Activated CD4-positive, alpha-beta memory T cell treated with anti-CD3 and anti-CD28 coated beads, Interleukin-2, amount 10 ng/mL, durations not matched to agents 7 days and 5 days (primary cell): ENCODE results near the gene XIRP2. TPM values are rescaled to one million over a fixed set of nuclear protein-coding genes. Genes with fewer than 3 reads are reported as not detected.

Source experiments
- CTCF ChIA-PET: fragments of 350-600 bp; sonication (Branson Sonifier 250); formaldehyde crosslinking; loops from one replicate; lab custom pipeline; 2021; ENCODE audit warnings: antibody characterized with exemption, inconsistent platforms; lab: Charles Lee
- POLR2A ChIA-PET: fragments of 350-600 bp; sonication (Branson Sonifier 250); formaldehyde crosslinking; loops from one replicate; lab custom pipeline; 2021; ENCODE audit warnings: antibody characterized with exemption; lab: Charles Lee
- DNase-seq: peaks from one replicate; pipeline ENCODE4 v3.0.0-alpha.2; 2020
- H3K27ac Mint-ChIP-seq: one replicate; pipeline ENCODE4 v1.8.0; 2021; ENCODE audit warnings: mild to moderate bottlenecking, mixed read lengths
- H3K27me3 Mint-ChIP-seq: one replicate; pipeline ENCODE4 v1.8.0; 2021; ENCODE audit warnings: mixed read lengths
- H3K36me3 Mint-ChIP-seq: one replicate; pipeline ENCODE4 v1.8.0; 2021; ENCODE audit warnings: low read depth, mixed read lengths
- H3K4me1 Mint-ChIP-seq: one replicate; pipeline ENCODE4 v1.8.0; 2021; ENCODE audit warnings: mixed read lengths
- H3K4me3 Mint-ChIP-seq: one replicate; pipeline ENCODE4 v1.8.0; 2021; ENCODE audit warnings: mild to moderate bottlenecking, mixed read lengths
- H3K9me3 Mint-ChIP-seq: one replicate; pipeline ENCODE4 v1.8.0; 2021; ENCODE audit warnings: mixed read lengths
- total RNA-seq, 2 experiments: library from RNA; stranded (reverse); gene quantifications; one replicate each; pipeline ENCODE4 v1.2.3, GENCODE V29; 2021

Gene XIRP2
- total RNA-seq, 2 experiments from 2014 or later, result not detected

DNA sequence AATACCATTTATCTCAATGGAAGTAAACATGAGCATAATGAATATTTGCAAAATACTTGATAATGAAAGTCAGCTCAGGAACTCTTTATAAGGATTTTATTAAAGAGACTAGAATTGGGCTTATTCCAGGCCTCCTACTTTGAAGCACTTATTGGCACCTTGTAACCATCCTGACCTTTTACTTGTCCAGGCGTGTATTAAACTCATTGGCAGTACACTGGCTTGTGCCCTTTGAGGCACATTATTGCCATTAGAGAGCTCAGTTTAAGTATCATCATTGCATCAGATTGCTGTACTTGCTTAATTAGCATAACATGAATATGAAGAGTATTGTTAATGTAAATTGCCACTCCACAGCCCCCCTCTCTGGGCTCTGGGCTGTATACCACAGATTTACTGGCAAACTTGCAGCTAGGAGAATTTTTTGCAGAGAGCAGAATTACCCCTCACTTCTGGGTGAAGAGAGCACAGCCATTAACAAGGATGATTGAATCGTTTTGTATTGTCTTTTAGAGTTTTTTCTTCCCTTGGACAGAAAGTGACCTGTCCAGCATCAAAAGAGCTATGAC lies 72.5 kb downstream of the XIRP2 start:
- H3K4me1 Mint-ChIP-seq, result no peaks in the 10 kb centered on the region
- no peak for DNase-seq
- CTCF ChIA-PET, result no interaction called here
- peaks cover 3% of the 10 kb centered on the region for H3K9me3 Mint-ChIP-seq
- H3K27ac Mint-ChIP-seq, result no peak overlapping the region
- POLR2A ChIA-PET, result no interaction called here
- no peaks in the 10 kb centered on the region for H3K36me3 Mint-ChIP-seq
- no peak overlapping the region for H3K4me3 Mint-ChIP-seq
- no peaks in the 10 kb centered on the region for H3K27me3 Mint-ChIP-seq

DNA sequence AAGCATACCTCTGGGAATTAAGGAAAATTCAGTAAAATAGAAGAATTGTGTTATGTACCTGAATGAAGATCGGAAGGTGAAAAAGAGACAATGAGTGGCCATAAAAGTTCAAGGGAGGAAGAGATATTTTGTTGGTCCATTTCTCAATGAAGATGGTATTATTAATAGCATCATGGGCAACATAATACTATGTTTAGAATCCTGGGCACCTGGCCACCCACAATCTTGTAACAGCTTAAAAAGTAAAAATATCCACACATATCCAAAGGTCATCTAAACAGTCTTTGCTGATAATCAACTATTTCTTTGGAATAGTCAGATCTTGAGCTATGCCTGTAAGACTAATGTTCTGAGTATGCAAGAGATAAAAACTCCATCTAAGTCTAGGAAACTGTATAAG lies 73.7 kb downstream of the XIRP2 start:
- peaks cover 3% of the 10 kb centered on the region for H3K9me3 Mint-ChIP-seq
- H3K36me3 Mint-ChIP-seq, result no peaks in the 10 kb centered on the region
- CTCF ChIA-PET, result no interaction called here
- no peaks in the 10 kb centered on the region for H3K27me3 Mint-ChIP-seq
- H3K27ac Mint-ChIP-seq, result no peak overlapping the region
- DNase-seq, result no peak
- POLR2A ChIA-PET, result no interaction called here
- no peaks in the 10 kb centered on the region for H3K4me1 Mint-ChIP-seq
- no peak overlapping the region for H3K4me3 Mint-ChIP-seq

DNA sequence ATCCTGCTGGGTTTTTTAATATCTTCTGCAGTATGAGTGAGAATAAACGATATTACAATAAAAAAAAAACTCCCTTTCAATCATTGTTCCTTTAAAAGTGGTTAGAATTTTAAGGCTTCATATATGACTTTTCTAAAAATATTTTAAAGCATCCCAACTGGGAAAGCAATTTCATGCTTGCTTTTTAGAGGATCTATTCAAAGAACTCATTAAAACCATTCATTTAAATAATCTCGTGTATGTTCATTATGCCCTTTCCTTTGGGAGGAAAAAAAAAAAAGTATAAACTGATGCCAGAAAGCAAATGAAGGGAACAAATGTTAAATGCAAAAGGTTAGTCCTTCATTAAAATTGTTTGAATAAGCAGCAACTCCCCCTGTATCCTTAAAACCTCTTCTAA lies 81.2 kb downstream of the XIRP2 start:
- Mint-ChIP-seq H3K27me3 (no peaks in the 10 kb centered on the region), H3K9me3 (no peaks in the 10 kb centered on the region), H3K4me1 (no peaks in the 10 kb centered on the region), H3K36me3 (no peaks in the 10 kb centered on the region), H3K27ac (no peak overlapping the region), H3K4me3 (no peak overlapping the region)
- CTCF ChIA-PET, result no interaction called here
- POLR2A ChIA-PET, result no interaction called here
- DNase-seq, result no peak

DNA sequence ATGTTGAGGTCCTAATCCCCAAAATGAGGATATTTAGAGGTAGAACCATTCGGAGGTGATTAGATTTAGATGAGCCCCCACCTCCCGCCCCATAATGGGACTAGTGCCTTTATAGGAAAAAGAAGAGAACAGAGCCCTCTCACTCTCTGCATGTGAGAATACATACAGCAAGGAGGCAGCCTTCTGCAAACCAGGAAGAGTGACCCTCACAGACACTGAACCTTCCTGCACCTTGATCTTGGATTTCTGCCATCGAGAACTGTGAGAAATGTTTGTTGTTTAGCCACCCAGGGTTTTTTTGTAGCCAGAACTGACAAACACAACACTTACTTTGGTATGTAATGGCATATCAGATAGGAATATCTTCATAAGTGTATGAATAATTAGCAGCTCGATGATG lies 83.7 kb downstream of the XIRP2 start:
- no peaks in the 10 kb centered on the region for H3K4me1 Mint-ChIP-seq
- H3K9me3 Mint-ChIP-seq, result no peaks in the 10 kb centered on the region
- ChIA-PET CTCF (no interaction called here), POLR2A (no interaction called here)
- DNase-seq, result no peak
- no peaks in the 10 kb centered on the region for H3K36me3 Mint-ChIP-seq
- H3K4me3 Mint-ChIP-seq, result no peak overlapping the region
- no peak overlapping the region for H3K27ac Mint-ChIP-seq
- H3K27me3 Mint-ChIP-seq, result no peaks in the 10 kb centered on the region

DNA sequence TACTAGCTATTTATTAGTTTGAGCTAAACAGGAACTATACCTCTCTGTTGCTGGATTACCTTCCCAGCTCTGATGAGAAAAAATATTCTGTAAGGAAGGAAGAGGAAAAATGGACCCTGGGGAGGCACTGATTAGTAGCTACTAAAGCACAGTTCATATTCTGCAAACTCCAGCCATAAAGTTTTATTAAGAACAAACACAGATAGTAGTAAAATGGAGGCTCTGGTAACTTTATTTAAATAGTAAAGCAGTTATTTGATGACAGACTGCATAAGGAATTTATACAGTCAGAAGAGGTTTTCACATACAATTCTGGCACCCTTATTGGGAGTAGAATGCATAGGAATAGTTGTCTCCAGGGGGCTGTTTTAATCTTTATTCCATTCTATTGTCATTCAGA lies 84.1 kb downstream of the XIRP2 start:
- no peaks in the 10 kb centered on the region for H3K9me3 Mint-ChIP-seq
- no peak overlapping the region for H3K4me3 Mint-ChIP-seq
- H3K36me3 Mint-ChIP-seq, result no peaks in the 10 kb centered on the region
- DNase-seq, result no peak
- H3K4me1 Mint-ChIP-seq, result no peaks in the 10 kb centered on the region
- H3K27me3 Mint-ChIP-seq, result no peaks in the 10 kb centered on the region
- CTCF ChIA-PET, result no interaction called here
- POLR2A ChIA-PET, result no interaction called here
- H3K27ac Mint-ChIP-seq, result no peak overlapping the region

DNA sequence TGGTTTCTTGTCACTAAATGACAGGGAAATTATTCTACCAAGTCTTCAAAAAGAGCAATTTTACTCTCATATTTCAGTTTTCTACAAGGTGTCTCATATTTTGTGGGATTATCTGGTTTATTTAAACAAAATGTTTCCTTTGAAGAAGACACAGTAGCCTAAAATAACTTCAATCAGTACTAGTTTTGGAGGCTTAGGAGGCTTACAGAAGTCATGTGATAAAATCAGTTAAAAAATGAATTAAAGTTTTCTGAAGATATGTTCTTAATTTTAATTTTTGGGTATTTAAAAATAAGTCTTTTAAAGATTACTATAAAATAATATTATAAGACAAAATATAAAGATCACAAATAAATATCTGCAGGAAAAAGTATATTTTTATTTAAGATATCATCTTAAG lies 95.9 kb downstream of the XIRP2 start:
- Mint-ChIP-seq H3K36me3 (no peaks in the 10 kb centered on the region), H3K27me3 (no peaks in the 10 kb centered on the region), H3K4me3 (no peak overlapping the region), H3K27ac (no peak overlapping the region), H3K4me1 (no peaks in the 10 kb centered on the region), H3K9me3 (peaks cover 13% of the 10 kb centered on the region)
- no peak for DNase-seq
- ChIA-PET POLR2A (no interaction called here), CTCF (no interaction called here)

DNA sequence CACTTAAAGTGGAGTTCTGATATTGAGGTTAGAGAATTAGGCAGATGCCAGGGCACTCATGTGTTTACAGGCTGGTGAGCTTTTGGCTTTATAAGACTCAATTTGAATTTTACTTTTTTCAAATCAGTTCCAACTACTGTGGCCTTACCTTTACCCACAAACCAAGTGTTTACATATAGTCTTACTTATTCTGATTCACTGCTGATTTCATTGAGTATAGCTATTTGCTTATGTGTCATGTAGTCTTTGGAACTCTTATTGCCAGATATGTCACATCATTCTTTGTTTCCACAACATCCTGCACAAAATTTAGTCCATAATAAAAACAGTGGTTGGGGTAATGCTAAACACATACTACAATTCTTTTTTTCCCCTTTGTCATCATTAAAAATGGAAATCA lies 96.5 kb downstream of the XIRP2 start:
- Mint-ChIP-seq H3K9me3 (peaks cover 13% of the 10 kb centered on the region), H3K36me3 (no peaks in the 10 kb centered on the region), H3K27me3 (no peaks in the 10 kb centered on the region), H3K4me1 (no peaks in the 10 kb centered on the region), H3K27ac (no peak overlapping the region), H3K4me3 (no peak overlapping the region)
- ChIA-PET CTCF (no interaction called here), POLR2A (no interaction called here)
- DNase-seq, result no peak

DNA sequence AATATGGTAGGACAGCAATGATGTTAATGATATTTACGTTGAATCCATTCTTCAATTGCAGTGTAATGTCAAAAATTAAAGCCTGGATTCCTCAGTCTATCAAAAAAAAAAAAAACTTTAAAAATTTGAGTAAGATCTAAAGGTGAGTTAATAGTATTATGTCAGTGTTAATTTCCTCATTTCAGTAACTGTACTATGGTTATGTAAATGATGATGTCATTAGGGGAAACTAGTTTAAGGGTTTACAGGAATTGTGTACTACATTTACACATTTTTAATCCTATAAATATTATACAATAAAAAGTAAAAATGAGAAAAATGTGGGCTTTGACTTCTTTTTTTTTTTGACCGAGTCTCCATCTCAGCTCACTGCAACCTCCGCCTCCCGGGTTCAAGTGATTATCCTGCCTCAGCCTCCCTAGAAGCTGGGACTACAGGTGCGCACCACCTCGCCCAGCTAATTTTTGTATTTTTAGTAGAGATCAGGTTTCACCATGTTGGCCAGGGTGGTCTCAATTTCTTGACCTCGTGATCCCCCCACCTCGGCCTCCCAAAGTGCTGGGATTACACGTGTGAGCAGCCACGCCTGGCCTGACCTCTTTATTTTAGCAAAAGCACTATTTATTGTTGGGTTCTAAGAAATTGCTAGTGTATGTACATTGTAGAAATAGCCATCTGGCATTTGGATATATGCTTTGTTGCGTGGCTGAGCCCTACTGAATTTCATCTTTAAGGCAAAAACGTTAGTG lies 106.5 kb downstream of the XIRP2 start:
- Mint-ChIP-seq H3K36me3 (no peaks in the 10 kb centered on the region), H3K27ac (no peak overlapping the region), H3K9me3 (peaks cover 8% of the 10 kb centered on the region), H3K4me1 (no peaks in the 10 kb centered on the region), H3K27me3 (no peaks in the 10 kb centered on the region), H3K4me3 (no peak overlapping the region)
- ChIA-PET CTCF (no interaction called here), POLR2A (no interaction called here)
- DNase-seq, result no peak

DNA sequence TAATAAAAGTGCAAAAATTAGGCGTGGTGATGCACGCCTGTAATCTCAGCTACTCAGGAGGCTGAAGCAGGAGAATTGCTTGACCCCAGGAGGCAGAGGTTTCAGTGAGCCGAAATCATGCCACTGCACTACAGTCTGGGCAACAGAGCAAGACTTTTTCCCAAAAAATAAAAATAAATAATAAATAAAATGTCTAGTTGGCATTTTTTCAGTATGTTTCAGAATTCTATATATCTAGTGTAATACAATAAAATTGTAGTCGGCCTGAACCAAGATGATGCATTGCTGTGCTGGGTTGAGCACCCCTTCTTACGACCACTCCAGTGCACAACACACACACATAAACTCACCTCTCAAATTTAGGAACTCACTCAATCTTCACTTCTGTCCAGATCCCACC lies 108.2 kb downstream of the XIRP2 start:
- POLR2A ChIA-PET, result no interaction called here

DNA sequence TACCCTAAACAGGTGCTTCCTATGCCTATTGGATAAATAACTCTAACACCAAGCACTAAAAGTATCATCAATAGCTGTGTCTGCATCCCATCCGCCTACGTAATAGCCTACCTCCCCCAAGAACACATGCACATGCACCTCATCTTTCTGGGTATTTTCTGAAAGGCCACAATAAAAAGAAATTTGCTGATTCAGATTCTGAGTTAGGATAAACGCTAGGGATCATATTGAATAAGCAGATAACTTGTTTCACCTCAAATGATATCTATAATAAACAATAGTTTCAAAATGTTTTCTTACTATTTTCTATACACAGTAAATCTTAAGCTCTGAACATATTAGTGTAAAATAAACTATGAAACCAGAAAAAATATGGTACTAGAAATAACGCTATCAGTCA lies 112.9 kb downstream of the XIRP2 start:
- no peak for DNase-seq
- ChIA-PET POLR2A (no interaction called here), CTCF (no interaction called here)
- Mint-ChIP-seq H3K4me3 (no peak overlapping the region), H3K27ac (no peak overlapping the region), H3K4me1 (no peaks in the 10 kb centered on the region), H3K36me3 (no peaks in the 10 kb centered on the region), H3K27me3 (no peaks in the 10 kb centered on the region), H3K9me3 (peaks cover 10% of the 10 kb centered on the region)

More for the DNA sequence above, 108.2 kb downstream of the XIRP2 start:
- no peak for DNase-seq
- CTCF ChIA-PET, result no interaction called here
- peaks cover 8% of the 10 kb centered on the region for H3K9me3 Mint-ChIP-seq
- no peaks in the 10 kb centered on the region for H3K36me3 Mint-ChIP-seq
- H3K4me1 Mint-ChIP-seq, result no peaks in the 10 kb centered on the region
- no peak overlapping the region for H3K27ac Mint-ChIP-seq
- H3K4me3 Mint-ChIP-seq, result no peak overlapping the region
- no peaks in the 10 kb centered on the region for H3K27me3 Mint-ChIP-seq

DNA sequence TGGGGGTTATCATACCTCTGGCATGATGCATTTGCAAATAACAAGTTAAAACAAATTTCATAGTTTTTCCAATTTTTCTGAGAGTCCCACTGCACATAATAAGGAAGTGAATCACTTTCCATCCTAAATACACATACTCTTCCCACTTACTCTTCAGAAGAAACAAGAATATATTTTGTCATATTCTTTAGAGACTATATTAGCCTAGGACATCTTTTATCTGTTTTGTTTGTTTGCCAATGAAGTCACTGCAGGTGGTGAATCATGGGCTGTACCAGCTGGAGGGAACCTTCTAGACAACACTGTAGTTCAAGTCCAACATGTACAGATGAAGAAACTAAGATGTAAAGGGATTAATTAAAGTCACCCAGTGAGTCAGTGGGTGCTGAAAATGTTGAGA lies 116.8 kb downstream of the XIRP2 start:
- H3K9me3 Mint-ChIP-seq, result peaks cover 9% of the 10 kb centered on the region
- no peaks in the 10 kb centered on the region for H3K27me3 Mint-ChIP-seq
- ChIA-PET CTCF (no interaction called here), POLR2A (no interaction called here)
- DNase-seq, result no peak
- H3K36me3 Mint-ChIP-seq, result no peaks in the 10 kb centered on the region
- no peaks in the 10 kb centered on the region for H3K4me1 Mint-ChIP-seq
- H3K4me3 Mint-ChIP-seq, result no peak overlapping the region
- no peak overlapping the region for H3K27ac Mint-ChIP-seq

DNA sequence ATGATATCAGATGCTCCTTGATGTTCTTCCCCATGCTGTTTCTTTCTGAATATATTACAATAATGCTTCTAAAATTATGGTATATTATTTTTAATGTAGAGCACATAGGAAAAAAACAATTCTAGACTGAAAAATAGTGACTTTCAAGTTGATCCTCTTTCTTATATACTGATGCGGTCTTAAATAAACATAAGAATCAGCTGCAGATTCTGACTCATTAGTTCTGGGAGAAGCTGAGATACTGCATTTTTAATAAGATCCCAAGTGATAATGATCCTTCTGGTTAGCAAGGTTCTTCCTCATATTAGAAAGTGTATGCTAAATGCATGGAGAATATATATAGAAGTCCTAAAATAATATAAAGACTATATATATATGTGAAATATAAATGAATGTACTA lies 124.9 kb downstream of the XIRP2 start:
- Mint-ChIP-seq H3K27ac (no peak overlapping the region), H3K36me3 (no peaks in the 10 kb centered on the region), H3K4me3 (no peak overlapping the region), H3K9me3 (peaks cover 5% of the 10 kb centered on the region), H3K4me1 (no peaks in the 10 kb centered on the region), H3K27me3 (no peaks in the 10 kb centered on the region)
- ChIA-PET CTCF (no interaction called here), POLR2A (no interaction called here)
- DNase-seq, result no peak

DNA sequence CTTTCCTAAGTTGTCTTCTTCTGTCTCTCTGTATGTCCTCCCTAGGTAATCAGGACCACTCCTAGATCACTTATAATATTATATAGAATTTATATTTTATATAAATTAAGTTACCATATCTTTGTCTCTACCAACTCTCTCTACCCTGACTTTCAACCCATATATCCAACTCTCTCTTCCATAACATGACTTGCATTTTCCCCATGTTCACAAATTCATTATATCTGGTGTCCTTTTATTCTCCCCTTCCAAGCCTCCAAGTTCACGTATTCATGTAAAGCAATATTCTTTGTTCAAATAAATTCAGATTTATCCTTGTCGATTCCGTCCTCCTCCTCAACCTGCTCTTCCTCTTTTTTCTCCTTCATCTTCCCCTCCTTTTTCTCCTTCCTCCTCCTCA lies 127.5 kb downstream of the XIRP2 start:
- Mint-ChIP-seq H3K9me3 (peaks cover 4% of the 10 kb centered on the region), H3K4me3 (no peak overlapping the region), H3K27ac (no peak overlapping the region), H3K27me3 (no peaks in the 10 kb centered on the region), H3K36me3 (no peaks in the 10 kb centered on the region), H3K4me1 (no peaks in the 10 kb centered on the region)
- DNase-seq, result no peak
- ChIA-PET CTCF (no interaction called here), POLR2A (no interaction called here)

DNA sequence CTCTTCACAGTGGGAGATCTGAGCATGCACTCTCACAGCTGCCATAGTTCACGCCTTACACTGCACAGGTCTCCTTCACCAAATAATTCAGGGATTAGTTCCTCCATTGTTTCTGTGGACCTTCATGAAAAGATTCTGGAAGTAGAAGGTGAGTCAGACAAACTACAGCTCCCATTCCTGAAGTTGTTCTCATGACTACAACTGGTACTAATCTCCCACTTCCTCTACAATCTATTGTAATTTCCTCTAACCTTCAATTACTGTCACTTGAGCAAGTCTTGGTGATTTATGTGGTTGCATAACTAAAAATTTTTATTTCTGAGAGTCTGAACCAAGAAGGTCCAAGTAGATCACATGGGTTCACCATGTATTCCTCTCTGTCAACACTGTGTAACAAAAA lies 128.7 kb downstream of the XIRP2 start:
- ChIA-PET POLR2A (no interaction called here), CTCF (no interaction called here)
- H3K4me3 Mint-ChIP-seq, result no peak overlapping the region
- no peaks in the 10 kb centered on the region for H3K4me1 Mint-ChIP-seq
- DNase-seq, result no peak
- H3K27ac Mint-ChIP-seq, result no peak overlapping the region
- peaks cover 4% of the 10 kb centered on the region for H3K9me3 Mint-ChIP-seq
- no peaks in the 10 kb centered on the region for H3K36me3 Mint-ChIP-seq
- no peaks in the 10 kb centered on the region for H3K27me3 Mint-ChIP-seq
